ENCODE results near the gene SLC26A4.

Gene SLC26A4

DNA sequence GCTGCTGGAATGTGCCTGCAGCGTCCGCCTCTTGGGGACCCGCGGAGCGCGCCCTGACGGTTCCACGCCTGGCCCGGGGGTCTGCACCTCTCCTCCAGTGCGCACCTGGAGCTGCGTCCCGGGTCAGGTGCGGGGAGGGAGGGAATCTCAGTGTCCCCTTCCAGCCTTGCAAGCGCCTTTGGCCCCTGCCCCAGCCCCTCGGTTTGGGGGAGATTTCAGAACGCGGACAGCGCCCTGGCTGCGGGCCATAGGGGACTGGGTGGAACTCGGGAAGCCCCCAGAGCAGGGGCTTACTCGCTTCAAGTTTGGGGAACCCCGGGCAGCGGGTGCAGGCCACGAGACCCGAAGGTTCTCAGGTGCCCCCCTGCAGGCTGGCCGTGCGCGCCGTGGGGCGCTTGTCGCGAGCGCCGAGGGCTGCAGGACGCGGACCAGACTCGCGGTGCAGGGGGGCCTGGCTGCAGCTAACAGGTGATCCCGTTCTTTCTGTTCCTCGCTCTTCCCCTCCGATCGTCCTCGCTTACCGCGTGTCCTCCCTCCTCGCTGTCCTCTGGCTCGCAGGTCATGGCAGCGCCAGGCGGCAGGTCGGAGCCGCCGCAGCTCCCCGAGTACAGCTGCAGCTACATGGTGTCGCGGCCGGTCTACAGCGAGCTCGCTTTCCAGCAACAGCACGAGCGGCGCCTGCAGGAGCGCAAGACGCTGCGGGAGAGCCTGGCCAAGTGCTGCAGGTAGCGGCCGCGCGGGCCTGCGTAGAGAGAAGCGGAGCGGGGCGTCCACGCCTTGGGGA, 645 bp downstream of the SLC26A4 start:
- no peak for DNase-seq

DNA sequence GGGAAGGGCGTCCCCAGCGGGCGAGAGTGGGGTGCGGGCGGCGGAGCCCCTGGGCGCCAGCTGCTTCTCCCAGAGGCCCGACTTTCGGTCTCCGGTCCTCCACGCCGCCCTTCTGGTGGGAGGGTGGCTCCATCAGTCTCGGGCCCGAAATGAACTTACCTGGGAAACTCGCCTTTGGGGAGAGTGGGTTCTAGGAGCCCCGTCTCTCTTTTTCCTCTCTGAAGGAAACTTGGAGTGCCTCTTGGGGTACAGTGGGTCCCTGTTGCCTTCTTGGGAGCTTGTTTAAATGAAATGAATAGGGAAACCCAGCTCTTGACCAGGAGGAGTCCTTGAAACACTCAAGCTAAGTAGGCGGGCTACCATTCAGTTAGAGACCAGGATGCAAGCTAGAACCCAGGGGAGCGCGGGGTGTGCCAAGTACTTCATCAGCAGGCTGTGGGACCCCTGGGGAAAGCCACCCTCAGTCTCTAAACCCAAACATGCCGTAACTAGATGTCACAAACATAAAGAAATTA, 1.3 kb downstream of the SLC26A4 start:
- DNase-seq, result no peak

DNA sequence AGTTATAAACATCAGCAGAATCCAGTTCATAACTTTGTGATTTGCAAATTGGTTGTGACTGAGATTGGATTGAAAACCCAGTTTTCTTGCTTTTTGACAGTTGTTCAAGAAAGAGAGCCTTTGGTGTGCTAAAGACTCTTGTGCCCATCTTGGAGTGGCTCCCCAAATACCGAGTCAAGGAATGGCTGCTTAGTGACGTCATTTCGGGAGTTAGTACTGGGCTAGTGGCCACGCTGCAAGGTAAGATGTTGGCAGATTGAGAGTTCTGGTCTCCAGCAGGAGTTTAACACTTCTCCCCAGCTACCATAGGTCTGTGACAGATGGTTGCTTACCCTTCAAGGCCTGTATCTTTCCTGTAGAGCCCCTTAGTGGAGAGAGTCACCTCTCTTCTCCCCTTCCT, 2.6 kb downstream of the SLC26A4 start:
- DNase-seq, result no peak

DNA sequence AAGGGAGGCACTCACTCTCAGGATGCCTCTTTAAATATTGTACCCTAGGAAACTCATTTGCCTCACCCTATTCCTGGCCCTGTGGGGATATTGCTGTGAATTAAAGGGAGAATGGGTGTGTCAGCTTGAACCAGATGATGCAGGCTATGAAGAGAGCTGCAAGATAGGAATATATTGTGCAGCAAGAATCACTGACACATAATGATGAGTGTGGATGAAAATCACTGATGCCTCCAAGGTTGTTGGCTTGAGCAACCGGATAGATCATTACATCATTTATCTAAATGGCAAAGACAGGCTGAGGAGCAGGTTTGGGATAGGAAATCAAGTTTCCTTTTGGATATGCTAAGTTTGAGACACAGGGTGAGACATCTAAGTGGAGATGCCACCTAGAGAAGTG, 6.2 kb downstream of the SLC26A4 start:
- no peak for DNase-seq

DNA sequence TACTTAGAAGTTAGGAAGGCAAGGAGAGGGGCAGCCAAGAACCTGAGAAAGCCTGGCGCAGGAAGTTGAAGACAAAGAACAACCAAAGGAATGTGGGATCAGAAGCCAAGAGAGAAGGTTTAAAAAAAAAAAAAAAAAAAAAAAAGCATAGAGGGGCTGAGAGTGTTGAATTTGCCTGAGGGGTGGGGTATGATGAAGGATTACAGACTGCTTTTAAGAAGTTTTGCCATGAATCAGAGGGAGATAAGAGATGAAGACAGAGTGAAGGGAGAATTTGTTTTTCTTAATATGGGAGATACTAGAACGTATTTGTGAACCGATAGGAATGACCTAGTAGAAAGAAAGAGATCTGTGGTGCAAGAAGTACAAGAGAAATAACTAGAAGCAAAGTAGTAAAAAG, 6.7 kb downstream of the SLC26A4 start:
- DNase-seq, result no peak

DNA sequence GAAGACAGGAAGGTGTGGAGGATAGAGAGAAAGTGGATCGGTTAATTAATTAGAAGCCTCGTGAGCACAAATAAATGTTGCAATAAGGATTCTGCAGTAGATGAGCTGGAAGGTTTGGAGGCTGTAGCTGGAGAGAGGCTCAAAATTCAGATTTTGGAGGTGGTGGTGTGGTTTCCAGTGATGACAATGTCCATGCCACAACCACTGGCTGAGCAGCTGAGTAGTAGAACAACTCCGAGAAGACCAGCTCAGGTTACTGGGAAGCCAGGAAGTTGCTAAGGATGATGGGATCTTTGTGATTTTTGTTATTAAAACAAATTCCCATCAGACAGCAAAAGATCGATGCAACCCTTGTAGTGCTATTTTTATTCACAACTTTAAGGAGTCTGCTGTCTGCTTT, 7.7 kb downstream of the SLC26A4 start:
- no peak for DNase-seq

DNA sequence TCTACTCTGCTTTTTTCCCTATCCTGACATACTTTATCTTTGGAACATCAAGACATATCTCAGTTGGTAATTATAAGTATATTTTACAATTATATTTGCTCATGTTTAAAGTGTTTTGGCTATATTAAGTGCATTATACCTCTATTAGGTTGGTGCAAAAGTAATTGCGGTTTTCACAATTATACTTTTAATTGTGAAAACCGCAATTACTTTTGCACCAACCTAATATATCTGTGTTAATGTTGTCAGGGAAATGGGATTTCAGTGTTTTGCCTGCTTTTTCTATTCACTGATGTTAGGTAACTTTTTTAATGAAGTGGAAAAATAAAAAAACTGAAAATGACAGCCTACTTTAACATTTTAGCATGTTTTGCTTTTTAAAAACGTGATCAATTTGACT, 11.6 kb downstream of the SLC26A4 start:
- DNase-seq, result no peak

DNA sequence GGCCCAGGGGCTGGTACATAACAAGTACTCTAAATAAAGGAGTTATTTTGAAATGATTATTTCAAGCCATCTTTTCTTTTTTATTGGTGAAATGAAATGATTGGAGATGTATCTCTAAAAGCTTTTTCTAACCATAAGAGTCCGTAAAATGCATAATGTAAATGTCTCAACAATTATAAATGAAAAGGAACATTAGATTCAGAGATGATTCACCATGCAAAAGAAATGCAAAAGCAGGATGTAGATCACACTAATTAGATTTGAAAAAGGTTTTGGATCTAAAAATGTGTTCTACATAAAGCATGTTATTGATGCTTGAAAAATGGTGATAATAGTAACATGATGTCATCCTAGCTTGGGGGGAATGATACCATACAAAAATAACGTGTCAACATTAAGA, 15.6 kb downstream of the SLC26A4 start:
- no peak for DNase-seq

DNA sequence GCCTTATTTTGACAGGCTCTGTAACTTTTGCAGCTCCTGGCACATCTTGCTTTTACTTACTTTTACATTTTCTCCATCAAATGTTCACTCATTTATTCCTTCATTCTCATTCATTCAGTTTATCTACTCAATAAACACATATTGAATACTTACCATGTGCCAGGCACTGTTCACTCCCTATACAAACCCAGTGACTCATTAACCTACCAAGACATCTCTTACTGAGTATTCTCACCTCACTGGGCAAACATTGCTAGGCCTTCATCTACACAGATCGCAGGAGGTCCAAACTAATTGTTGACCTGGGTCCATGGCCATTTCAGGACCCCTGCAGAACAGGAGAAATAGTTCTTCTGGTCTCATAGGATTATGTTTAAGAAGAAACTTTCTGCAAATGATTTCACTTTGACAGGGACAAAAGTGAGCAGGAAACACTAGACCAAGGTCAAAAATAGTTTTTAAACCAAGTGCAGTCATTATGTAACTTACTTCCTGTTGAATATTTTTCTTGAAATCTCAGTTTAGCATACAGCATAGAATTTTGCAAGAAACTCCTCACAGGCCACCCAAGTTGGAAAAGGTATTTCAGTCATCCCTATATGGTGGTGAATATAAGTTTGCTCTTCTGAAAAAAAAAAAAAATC, 17.6 kb downstream of the SLC26A4 start:
- DNase-seq, result no peak

DNA sequence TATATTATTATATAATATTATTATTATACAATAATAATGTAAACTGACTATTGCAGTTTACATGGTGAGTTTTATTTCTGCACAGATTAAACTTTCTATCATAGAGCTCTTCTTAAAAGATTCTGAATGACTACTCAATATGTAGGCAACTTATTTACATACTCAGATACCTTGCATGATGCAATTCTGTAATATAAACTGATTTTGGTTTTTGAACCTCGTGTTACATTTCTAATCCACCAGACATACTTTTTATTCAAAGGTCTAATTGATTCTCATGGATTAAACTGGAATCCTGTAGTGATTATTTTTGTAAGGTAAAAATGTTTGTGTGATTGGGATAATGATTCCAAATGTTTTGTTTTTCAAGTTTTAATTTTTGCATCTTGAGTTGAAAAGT, 19.9 kb downstream of the SLC26A4 start:
- no peak for DNase-seq

DNA sequence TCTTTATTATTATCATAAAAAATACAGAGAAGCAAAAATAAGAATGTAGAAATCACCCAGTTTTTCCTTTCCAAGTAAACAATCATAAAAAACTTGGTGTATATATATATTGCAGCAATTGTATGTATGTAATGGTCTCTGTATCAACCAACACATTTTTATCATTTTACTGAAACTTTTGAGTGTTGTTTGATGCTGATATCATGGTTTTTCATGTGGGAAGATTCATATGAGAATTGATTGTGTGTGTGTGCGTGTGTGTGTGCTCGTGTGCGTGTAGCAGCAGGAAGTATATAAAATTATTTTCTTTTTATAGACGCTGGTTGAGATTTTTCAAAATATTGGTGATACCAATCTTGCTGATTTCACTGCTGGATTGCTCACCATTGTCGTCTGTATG, 22.3 kb downstream of the SLC26A4 start:
- no peak for DNase-seq

DNA sequence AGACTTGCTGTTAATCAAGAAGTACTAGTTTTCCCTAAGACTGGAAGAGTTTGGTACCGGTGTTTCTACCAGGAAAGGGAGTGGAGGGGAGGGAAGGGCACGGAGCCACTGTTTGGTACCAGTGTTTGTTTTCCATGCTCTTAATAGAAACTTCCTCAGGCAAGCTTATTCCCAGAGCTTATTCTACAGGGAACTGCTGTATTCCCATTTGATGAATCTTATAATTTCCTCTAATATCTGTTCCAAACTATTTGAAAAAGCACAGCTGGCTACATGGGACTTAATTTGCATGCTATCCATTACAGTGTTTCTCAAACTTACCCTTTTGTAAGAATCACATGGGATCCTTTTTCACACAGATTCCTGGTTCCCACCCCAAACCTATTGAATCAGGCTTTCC, 23.7 kb downstream of the SLC26A4 start:
- DNase-seq, result no peak

DNA sequence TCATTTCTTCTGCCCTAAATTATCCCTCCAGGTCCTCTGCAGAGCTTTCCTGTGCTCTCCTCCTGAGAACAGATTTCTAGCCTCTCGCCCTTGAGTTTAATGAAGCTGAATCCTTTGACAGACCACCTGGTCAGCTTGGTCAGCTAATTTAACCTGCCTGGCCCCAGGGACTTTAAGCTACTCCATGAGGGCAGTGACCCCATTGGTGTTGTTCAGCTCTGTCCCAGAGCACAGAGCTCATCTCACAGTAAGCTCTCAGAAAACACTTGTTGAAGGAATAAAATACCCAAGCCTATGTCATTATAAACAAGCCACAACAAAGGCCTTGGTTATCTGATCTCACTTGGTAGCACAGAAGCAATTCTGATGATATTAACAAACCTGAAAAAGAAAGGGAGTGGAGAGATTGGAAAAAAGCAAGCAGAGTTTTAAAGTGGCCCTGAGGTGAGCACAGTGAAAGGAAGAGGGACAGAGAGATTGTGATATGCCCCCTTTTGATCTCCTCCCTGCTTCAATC, 24.4 kb downstream of the SLC26A4 start:
- DNase-seq, result no peak

DNA sequence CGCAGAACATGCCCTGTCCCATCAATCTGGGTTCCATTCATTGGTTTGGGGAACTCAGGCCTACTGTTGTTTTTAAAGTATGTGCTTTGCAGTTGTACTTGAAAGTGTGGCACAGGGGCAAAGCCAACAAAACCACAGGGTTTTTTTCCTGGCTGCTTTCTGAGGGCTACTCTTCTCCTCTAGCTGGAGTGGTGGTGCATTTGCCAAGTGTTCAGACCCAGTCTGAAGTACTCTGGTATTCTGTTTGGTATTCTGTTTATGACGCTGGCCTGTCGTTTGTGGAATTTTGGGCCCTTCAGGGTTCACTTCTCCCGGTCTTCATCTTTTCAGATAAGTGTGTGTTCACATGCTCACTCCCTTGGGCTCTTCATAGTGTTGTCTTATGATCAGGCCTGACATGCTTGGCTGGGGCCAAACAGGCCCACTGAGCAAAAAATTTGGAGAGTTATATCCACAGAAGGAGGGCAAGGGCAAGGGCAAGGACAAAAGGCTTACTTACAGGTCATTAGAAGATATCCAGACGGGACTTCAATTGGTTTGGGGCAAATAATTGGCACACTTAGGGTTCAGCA, 26.3 kb downstream of the SLC26A4 start:
- DNase-seq, result no peak

DNA sequence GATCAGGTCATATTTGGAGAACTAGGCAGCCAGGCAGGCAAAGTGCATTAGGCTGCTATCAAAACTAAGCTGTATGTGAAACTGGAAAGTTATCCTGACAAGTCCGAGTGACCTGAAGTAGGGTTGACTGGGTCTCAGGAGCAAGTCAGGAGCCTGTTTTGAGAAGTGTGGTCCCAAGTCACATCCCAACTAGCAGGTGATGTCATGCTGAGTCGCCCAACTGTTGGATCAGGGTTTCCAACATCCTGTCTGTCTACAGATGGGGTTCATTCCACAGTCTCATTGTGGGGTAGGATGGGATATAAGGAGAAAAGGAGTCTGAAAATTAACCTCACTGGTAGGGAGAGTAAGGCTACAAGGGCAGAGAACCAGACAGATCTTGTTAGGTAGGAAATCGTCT, 27.0 kb downstream of the SLC26A4 start:
- no peak for DNase-seq

DNA sequence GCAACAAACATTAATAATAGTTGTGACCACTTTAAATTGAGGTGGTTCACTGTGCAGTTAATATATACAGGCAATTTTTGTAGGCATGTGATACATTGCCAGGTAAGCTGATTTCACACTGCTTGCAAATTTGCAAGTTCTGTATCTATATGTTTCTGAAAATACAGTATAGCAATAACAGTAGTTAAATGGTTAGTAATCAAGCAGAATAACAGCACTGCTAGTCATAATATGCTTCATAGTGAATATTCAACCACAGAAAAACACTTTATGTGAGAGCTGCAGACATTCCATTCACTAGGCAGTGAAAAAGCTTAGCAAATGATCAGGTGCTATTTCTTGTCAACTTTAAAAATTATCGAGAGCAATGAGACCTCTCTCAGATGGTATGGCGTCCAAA, 28.9 kb downstream of the SLC26A4 start:
- DNase-seq, result no peak

DNA sequence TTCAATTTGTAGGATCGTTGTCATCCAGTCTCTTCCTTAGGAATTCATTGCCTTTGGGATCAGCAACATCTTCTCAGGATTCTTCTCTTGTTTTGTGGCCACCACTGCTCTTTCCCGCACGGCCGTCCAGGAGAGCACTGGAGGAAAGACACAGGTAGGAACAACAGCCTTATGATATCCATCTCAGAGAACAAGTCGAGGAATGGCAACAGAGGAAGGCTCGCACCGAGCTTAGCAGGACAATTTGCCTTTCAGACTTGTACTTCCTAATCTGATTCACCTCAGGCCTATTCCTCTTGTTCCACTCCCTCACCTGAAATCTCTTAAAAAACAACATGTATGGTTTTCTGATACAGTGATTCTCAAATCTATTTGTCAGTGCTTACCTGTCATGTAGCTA, 29.5 kb downstream of the SLC26A4 start:
- DNase-seq, result no peak

DNA sequence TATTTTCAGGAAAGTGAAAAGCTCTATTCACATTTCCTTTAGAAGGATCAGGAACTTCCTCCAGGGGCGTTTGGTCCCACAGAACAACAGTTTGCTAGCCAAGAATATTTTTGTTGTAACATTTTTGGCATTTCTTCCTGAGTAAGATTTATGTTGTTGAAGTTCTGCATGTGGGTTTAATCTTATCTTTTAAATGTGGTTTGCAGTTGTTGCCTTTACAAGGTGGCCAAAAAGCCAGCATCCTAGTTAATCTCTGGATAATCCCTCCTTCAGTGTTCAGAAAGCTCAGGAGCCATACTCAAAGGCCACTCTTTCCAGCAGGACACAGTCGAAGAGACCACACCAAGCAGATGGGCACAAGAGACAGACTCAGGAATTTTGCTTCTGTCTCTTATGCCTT, 30.0 kb downstream of the SLC26A4 start:
- no peak for DNase-seq

DNA sequence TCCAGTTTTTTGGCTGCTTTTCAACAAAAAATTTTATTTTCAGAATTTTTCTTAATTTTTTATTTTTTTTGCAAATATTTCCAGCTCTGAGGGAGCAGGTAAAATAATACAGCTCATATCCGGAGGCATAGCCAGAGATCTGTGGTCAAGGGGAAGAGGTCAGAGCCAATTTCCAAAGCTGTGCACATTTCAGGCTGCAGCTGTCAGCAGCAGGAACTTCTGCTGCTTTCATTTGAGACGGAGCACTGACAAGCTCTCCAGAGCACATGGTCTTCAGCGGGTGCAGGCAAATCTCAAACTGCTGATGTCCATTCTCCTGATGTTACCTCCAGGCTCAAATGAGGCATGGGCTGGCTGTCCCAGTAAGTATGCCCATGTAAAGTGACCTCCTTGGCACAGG, 31.1 kb downstream of the SLC26A4 start:
- DNase-seq, result no peak

DNA sequence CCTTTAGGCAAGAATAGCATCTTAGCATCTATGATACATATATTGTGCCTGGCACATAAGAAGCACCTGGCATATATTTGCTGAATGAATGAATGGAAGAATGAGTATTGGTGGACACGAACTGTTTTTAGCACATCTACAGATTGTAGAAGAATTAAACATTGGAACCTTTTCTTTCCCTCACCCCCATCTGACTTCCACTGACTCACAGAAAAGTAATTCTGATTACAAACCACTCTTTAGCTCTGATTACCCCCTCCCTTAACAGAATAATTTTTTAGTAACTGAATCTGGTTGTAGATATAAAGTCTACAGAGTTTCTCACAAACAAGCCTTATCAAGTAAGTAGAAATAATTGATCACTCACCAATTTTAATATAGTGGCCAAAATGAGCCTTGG, 31.9 kb downstream of the SLC26A4 start:
- no peak for DNase-seq

DNA sequence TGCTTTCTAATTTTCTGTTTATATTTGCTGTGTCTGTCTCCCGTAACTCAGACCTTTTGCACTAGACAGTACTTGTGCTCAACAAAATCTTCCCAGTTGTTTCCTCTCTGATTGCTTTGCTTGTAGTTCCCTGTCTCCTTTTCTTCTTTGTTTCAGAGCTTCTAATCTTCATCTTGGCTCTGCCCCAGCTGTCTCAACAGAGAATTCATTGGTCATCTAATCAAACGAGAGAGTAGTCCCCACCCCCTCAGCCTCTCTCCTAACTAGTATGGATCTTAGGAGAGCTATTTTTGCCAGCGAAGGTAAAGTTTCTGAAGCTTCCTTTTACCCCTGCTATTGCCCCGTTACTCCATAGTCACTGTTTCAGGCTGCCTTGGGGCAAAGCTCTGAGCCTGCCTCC, 32.8 kb downstream of the SLC26A4 start:
- DNase-seq, result no peak

DNA sequence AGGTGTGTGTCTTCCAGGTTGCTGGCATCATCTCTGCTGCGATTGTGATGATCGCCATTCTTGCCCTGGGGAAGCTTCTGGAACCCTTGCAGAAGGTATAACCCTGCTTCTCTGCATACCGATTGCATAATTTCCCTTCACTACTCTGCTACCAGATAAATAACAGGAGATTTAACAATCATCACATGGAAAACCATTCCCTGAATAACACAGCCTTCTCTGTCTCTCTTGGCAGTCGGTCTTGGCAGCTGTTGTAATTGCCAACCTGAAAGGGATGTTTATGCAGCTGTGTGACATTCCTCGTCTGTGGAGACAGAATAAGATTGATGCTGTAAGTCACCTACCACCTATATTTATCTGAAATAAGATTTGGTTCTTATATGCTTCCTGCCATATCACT, 33.8 kb downstream of the SLC26A4 start:
- no peak for DNase-seq

DNA sequence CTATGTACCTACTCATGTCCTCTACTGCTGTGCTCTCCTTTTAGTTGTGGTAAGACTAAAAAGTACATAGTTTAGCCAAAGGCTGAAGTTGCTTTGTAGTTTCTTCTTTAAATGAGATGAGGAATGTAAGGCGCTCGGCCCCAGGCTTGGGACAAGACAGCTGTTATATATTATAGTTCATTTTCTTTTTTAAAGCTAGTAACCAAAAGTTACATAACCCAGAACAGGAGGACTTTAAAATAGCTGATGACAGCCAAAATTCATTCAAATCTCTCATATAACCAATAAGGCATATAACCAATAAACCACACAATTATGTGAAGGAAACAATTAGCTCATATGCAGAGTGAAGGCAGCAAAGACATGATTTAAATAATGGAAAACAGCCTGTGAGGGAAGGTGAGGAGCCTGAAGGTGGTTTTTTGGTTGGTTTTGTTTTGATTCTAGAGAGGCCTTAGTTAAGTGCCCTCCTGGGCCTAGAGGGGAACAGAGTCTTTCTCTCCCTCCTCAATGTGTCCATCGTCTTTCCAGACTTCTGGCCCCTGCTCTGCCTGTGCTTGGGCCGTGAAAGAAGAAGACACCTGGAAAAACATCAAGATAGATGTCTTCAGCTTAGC, 35.8 kb downstream of the SLC26A4 start:
- no peak for DNase-seq
